Osteoblast (primary cell): Measurements from ENCODE around the gene MCC. TPM values are rescaled to one million over a fixed set of nuclear protein-coding genes. Genes with fewer than 3 reads are reported as not detected.

Experiments
- DNase-seq: peaks from one replicate; pipeline ENCODE4 v3.0.0; 2011; ENCODE audit warnings: low spot score, mixed read lengths; ENCODE audit not compliant: insufficient read length; ENCODE audit errors: missing footprints
- H2AFZ ChIP-seq: 2 replicates; pipeline ENCODE4 v1.6.0; 2011; ENCODE audit warnings: mild to moderate bottlenecking, low read length
- H3K27ac ChIP-seq: 2 replicates; pipeline ENCODE4 v1.5.1; 2011; ENCODE audit warnings: mild to moderate bottlenecking, low read depth, low read length, moderate library complexity
- H3K27me3 ChIP-seq: 2 replicates; pipeline ENCODE4 v1.6.0; 2012; ENCODE audit warnings: mild to moderate bottlenecking, control low read depth, inconsistent platforms, low read length, moderate library complexity; ENCODE audit not compliant: insufficient read depth
- H3K36me3 ChIP-seq: 2 replicates; pipeline ENCODE4 v1.5.1; 2011; ENCODE audit warnings: mild to moderate bottlenecking, low read length, control low read depth, moderate library complexity; ENCODE audit not compliant: insufficient read depth
- H3K4me1 ChIP-seq: 2 replicates; pipeline ENCODE4 v1.5.1; 2011; ENCODE audit warnings: mild to moderate bottlenecking, low read length, control low read depth, moderate library complexity; ENCODE audit not compliant: insufficient read depth
- H3K4me2 ChIP-seq: 2 replicates; pipeline ENCODE4 v1.6.0; 2011; ENCODE audit warnings: mild to moderate bottlenecking, low read length; ENCODE audit not compliant: insufficient read depth
- H3K4me3 ChIP-seq: fragments of 200-600 bp; sonication (generic); 3 replicates; pipeline ENCODE4 v1.5.1; 2012; ENCODE audit warnings: mild to moderate bottlenecking, low read length, inconsistent platforms; ENCODE audit not compliant: insufficient read depth
- H3K79me2 ChIP-seq: 2 replicates; pipeline ENCODE4 v1.6.0; 2012; ENCODE audit warnings: mild to moderate bottlenecking, low read length, control low read depth, inconsistent platforms; ENCODE audit not compliant: insufficient read depth
- H3K9me3 ChIP-seq: 2 replicates; pipeline ENCODE4 v1.5.1; 2011; ENCODE audit warnings: low read depth, low read length, control low read depth
- H4K20me1 ChIP-seq: 2 replicates; pipeline ENCODE4 v1.6.0; 2012; ENCODE audit warnings: mild to moderate bottlenecking, low read length, control low read depth; ENCODE audit not compliant: insufficient read depth
- total RNA-seq: library from RNA; depleted of rRNA; stranded (reverse); fragments of >200 nt; gene quantifications from 2 replicates; pipeline ENCODE4 v1.2.3, GENCODE V29; 2012
- TF ChIP-seq, protein P1 (sequence below): IDR thresholded peaks from 2 replicates; pipeline ENCODE4 v1.5.1; 2011; ENCODE audit warnings: mild to moderate bottlenecking, low read depth, low read length, moderate library complexity; ENCODE audit errors: extremely low read depth

Gene MCC
- total RNA-seq, 1 donor: 45.6 TPM

- no peak for DNase-seq
- H3K27ac ChIP-seq: peak overlapping the region; percentile 74
Observed at GRCh38 chr5:113295111-113295539, 193.1 kb downstream of the MCC start.

DNA sequence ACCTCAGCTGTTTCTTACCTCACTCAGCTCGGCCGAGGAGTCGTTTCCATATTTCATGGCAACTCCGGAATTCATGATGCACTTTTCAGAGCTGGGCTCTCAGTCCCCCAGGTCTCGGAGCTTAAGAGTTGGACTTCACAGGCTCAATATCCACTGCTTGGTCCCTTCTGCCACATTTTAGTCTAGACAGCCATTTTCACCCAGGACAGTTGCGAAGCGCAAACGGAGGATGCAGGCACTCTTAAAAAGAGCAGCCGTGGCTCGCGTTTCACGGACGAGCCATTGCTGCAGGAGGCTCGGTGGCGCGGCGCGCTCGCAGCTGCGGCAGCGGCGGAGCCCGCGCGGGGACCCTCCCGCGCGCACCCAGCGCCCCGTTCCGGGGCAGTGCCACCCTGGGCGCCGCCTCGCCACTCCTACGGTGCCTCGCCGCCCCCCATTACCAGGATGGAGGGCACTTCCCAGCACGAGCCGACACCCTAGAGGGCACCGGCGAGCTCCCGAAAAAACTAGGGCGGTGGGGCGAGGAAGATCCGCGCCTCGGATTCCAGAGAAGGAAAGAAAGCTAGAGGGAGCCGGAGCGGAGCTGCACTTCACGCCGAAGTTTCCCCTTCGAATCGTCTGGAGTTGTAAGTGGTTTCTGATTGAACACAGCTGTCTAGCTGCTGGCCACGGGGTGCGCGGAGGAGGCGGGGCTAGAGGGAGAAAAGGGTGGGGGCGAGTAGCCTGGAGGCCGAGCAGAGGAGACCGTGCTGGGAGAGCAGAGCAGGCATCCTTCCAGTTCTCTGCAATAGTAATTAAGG, 193.7 kb downstream of the MCC start:
- Histone ChIP-seq H3K27ac (peak overlapping the region; percentile 74), H3K4me3 (peak overlapping the region; percentile 78), H4K20me1 (peaks cover 7% of the 10 kb centered on the region), H2AFZ (peak overlapping the region; percentile 77), H3K4me1 (peaks cover 15% of the 10 kb centered on the region), H3K4me2 (peak overlapping the region; percentile 95), H3K9me3 (no peaks in the 10 kb centered on the region), H3K79me2 (peaks cover 4% of the 10 kb centered on the region), H3K27me3 (peaks cover 3% of the 10 kb centered on the region), H3K36me3 (no peaks in the 10 kb centered on the region)
- peak; percentile 97 for DNase-seq
- TF ChIP-seq, protein P1, sequence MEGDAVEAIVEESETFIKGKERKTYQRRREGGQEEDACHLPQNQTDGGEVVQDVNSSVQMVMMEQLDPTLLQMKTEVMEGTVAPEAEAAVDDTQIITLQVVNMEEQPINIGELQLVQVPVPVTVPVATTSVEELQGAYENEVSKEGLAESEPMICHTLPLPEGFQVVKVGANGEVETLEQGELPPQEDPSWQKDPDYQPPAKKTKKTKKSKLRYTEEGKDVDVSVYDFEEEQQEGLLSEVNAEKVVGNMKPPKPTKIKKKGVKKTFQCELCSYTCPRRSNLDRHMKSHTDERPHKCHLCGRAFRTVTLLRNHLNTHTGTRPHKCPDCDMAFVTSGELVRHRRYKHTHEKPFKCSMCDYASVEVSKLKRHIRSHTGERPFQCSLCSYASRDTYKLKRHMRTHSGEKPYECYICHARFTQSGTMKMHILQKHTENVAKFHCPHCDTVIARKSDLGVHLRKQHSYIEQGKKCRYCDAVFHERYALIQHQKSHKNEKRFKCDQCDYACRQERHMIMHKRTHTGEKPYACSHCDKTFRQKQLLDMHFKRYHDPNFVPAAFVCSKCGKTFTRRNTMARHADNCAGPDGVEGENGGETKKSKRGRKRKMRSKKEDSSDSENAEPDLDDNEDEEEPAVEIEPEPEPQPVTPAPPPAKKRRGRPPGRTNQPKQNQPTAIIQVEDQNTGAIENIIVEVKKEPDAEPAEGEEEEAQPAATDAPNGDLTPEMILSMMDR: no peak

More at GRCh38 chr5:113295111-113295539, 193.1 kb downstream of the MCC start:
- Histone ChIP-seq H3K27me3 (peaks cover 3% of the 10 kb centered on the region), H3K4me1 (peaks cover 15% of the 10 kb centered on the region), H4K20me1 (peaks cover 7% of the 10 kb centered on the region), H3K4me3 (peak overlapping the region; percentile 78), H3K4me2 (peak overlapping the region; percentile 95), H2AFZ (peak overlapping the region; percentile 77), H3K79me2 (peaks cover 4% of the 10 kb centered on the region), H3K9me3 (no peaks in the 10 kb centered on the region), H3K36me3 (no peaks in the 10 kb centered on the region)
- TF ChIP-seq, protein P1: no peak

GRCh38 chr5:113293975-113294310, 194.3 kb downstream of the MCC start:
- TF ChIP-seq, protein P1: no peak
- Histone ChIP-seq H3K4me2 (peak overlapping the region; percentile 95), H3K27me3 (peaks cover 3% of the 10 kb centered on the region), H4K20me1 (peaks cover 7% of the 10 kb centered on the region), H3K4me3 (peak overlapping the region; percentile 78), H3K27ac (peak overlapping the region; percentile 74), H3K36me3 (no peaks in the 10 kb centered on the region), H3K4me1 (peaks cover 15% of the 10 kb centered on the region), H2AFZ (peak overlapping the region; percentile 77), H3K9me3 (no peaks in the 10 kb centered on the region), H3K79me2 (peaks cover 4% of the 10 kb centered on the region)
- DNase-seq: peak; percentile 70
